Measurements from ENCODE around the gene SLC6A19.
A peak's percentile ranks its signal among the peaks of the same experiment; 100 is the strongest.

SLC6A19 gene

DNA sequence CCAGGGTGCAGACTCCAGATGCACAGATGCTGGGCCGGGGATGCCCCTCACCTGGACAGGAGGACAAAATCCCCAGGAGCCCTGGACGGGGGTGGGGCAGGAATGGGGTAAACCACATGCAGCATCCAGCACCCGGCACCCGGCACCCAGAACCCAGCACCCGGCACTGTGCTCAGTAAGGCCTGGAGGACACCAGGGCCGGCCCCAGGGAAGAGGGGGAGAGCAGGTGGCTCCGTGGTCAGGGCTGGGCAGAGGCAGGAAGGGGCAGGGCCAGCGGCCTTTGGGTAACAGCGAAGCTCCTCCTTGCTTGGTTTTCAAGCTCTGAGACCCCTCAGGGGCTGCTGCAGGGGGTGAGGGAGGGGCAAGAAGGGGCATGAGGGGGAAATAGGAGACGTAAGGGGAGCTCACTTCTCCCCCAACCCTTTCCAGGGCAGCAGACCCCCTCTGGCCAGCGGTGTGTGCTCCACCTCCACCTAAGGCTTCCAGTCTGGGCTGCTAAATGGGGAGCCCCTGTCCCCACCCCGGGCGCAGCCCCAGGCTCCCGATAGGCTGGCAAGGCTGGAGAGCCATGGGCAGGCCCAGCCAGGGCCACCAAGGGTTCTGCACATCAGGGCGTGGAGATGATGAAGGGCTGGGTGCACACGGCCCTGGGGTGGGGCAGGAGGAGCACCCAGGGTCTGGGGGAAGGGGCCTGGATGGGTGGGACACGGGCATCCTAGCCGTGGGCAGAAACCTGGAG is 17.8 kb upstream of the SLC6A19 start:
- Histone ChIP-seq H3K9me3 (ENCODE audit: control insufficient read depth, insufficient read depth, low read depth, low read length) (no peaks in the 10 kb centered on the region), H3K36me3 (ENCODE audit: control insufficient read depth in 2 of 2, insufficient read depth in 1 of 2, low read length in 2 of 2) (no peaks in the 10 kb centered on the region), H3K4me3 (ENCODE audit: low read depth, low read length) (no peak overlapping the region), H3K27ac (ENCODE audit: extremely low read depth, low read depth, low read length) (no peak overlapping the region), H3K4me1 (ENCODE audit: control insufficient read depth, insufficient read depth, low read length) (no peaks in the 10 kb centered on the region)
- TF ChIP-seq YY2 (tag by site-specific recombination; IDR thresholded peaks at IDR 0.05) (no peak), GLIS2 (tag by site-specific recombination; IDR thresholded peaks at IDR 0.05) (peak; percentile 23; the same call in 1 of the 2 replicates), ZNF514 (tag by site-specific recombination; IDR thresholded peaks at IDR 0.05) (no peak)
- ChIA-PET CTCF (interaction anchor here (1.2 to 4.2 kb wide), 2 partner anchors 9 to 43 kb away, joined by 3 to 42 read pairs; no protein-coding TSS in a partner anchor), POLR2A (no interaction called here)

DNA sequence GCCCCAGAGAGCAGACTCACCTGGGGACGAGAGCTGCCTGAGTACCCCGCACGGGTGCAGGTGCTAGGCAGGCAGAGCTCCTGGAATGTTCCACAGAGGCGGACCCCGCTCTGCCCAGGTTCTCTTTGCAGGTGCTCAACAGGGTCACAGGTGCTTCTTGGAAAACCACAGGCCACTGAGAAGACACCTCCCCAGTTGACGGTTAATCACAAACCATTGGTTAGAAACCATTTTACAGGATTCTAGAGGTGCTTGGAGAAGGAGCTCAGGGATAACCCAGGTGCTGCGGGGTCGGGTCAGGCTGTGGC is 17.3 kb upstream of the SLC6A19 start:
- H3K27ac ChIP-seq (ENCODE audit: extremely low read depth, low read depth, low read length): no peak overlapping the region
- H3K4me1 ChIP-seq (ENCODE audit: control insufficient read depth, insufficient read depth, low read length): no peaks in the 10 kb centered on the region
- ChIA-PET CTCF (interaction anchor here (4.2 kb wide), 1 partner anchor 10 kb away, joined by 42 read pairs; no protein-coding TSS in a partner anchor), POLR2A (no interaction called here)
- H3K4me3 ChIP-seq (ENCODE audit: low read depth, low read length): no peak overlapping the region
- H3K36me3 ChIP-seq (ENCODE audit: control insufficient read depth in 2 of 2, insufficient read depth in 1 of 2, low read length in 2 of 2): no peaks in the 10 kb centered on the region
- TF ChIP-seq ZNF692 (tag by site-specific recombination; IDR thresholded peaks at IDR 0.05) (no peak), SP2 (tag by site-specific recombination; IDR thresholded peaks at IDR 0.05) (no peak), ZBTB26 (tag by site-specific recombination; optimal IDR thresholded peaks at IDR 0.05) (no peak), ZNF155 (tag by site-specific recombination; IDR thresholded peaks at IDR 0.05) (no peak), ZNF266 (tag by site-specific recombination; IDR thresholded peaks at IDR 0.05; ENCODE audit: low read depth) (no peak)
- no peaks in the 10 kb centered on the region for H3K9me3 ChIP-seq (ENCODE audit: control insufficient read depth, insufficient read depth, low read depth, low read length)

GRCh38 chr5:1184481-1184880 is 16.9 kb upstream of the SLC6A19 start:
- ChIA-PET CTCF (interaction anchor here (0.6 to 4.2 kb wide), 2 partner anchors 10 to 14 kb away, joined by 3 to 42 read pairs; no protein-coding TSS in a partner anchor), POLR2A (no interaction called here)
- TF ChIP-seq ZNF623 (tag by site-specific recombination; IDR thresholded peaks at IDR 0.05): no peak
- TF ChIP-seq ZNF747 (tag by site-specific recombination; IDR thresholded peaks at IDR 0.05): no peak
- no peak for TF ChIP-seq HOXC10 (CRISPR knock-in tag; IDR thresholded peaks at IDR 0.05)
- no peak for TF ChIP-seq SP2 (tag by site-specific recombination; IDR thresholded peaks at IDR 0.05)
- no peak for TF ChIP-seq ZNF707 (tag by site-specific recombination; IDR thresholded peaks at IDR 0.05)
- no peak for TF ChIP-seq ZNF423 (tag by site-specific recombination; IDR thresholded peaks at IDR 0.05)
- no peak for TF ChIP-seq ZNF404 (tag by site-specific recombination; IDR thresholded peaks at IDR 0.05)
- TF ChIP-seq, protein P1, sequence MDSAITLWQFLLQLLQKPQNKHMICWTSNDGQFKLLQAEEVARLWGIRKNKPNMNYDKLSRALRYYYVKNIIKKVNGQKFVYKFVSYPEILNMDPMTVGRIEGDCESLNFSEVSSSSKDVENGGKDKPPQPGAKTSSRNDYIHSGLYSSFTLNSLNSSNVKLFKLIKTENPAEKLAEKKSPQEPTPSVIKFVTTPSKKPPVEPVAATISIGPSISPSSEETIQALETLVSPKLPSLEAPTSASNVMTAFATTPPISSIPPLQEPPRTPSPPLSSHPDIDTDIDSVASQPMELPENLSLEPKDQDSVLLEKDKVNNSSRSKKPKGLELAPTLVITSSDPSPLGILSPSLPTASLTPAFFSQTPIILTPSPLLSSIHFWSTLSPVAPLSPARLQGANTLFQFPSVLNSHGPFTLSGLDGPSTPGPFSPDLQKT (IDR thresholded peaks at IDR 0.05; ENCODE audit: borderline replicate concordance, low read depth, low read length): no peak
- no peak overlapping the region for H3K4me3 ChIP-seq (ENCODE audit: low read depth, low read length)
- no peak overlapping the region for H3K27ac ChIP-seq (ENCODE audit: extremely low read depth, low read depth, low read length)
- no peaks in the 10 kb centered on the region for H3K4me1 ChIP-seq (ENCODE audit: control insufficient read depth, insufficient read depth, low read length)
- no peaks in the 10 kb centered on the region for H3K9me3 ChIP-seq (ENCODE audit: control insufficient read depth, insufficient read depth, low read depth, low read length)
- H3K36me3 ChIP-seq (ENCODE audit: control insufficient read depth in 2 of 2, insufficient read depth in 1 of 2, low read length in 2 of 2): no peaks in the 10 kb centered on the region
